ENCODE measurements around the gene ATR. TPM values are rescaled to one million over a fixed set of nuclear protein-coding genes. Genes with fewer than 3 reads are reported as not detected.

The ATR gene
- total RNA-seq, 1 experiment from 2014 or later, result 15.8 TPM

- Histone ChIP-seq H3K9ac (ENCODE audit: extremely low read depth, insufficient read length, low read length) (no peak overlapping the region), H4K5ac (ENCODE audit: insufficient read length, low read depth, low read length) (no peak overlapping the region), H4K20me1 (ENCODE audit: control insufficient read depth, insufficient read depth, insufficient read length) (no peaks in the 10 kb centered on the region), H3K4me1 (ENCODE audit: insufficient read depth, low read length) (no peaks in the 10 kb centered on the region), H3K27ac (ENCODE audit: insufficient read length, low read depth, low read length) (no peak overlapping the region), H2AFZ (ENCODE audit: low read length) (no peak overlapping the region), H2BK120ac (ENCODE audit: low read depth, low read length, poor library complexity, severe bottlenecking) (no peak overlapping the region), H2BK12ac (ENCODE audit: insufficient read length, low read depth, low read length) (no peak overlapping the region), H2AK5ac (ENCODE audit: insufficient read length, low read length) (no peak overlapping the region), H3K56ac (ENCODE audit: insufficient read length, low read depth, low read length) (no peak overlapping the region), H4K91ac (ENCODE audit: insufficient read length, low read depth, low read length) (no peak overlapping the region), H3T11ph (ENCODE audit: low read length) (no peak overlapping the region), H3K23ac (ENCODE audit: insufficient read length, low read depth, low read length) (no peak overlapping the region), H4K8ac (replicated peaks; ENCODE audit: insufficient read length, low read depth, low read length) (no peak overlapping the region), H3K23me2 (ENCODE audit: insufficient read length, low read depth, low read length, poor library complexity, severe bottlenecking) (no peaks in the 10 kb centered on the region), H2BK15ac (ENCODE audit: low read depth, low read length) (no peak overlapping the region), H3K18ac (ENCODE audit: insufficient read length, low read depth, low read length) (no peak overlapping the region), H3K14ac (ENCODE audit: insufficient read depth, low read length) (no peak overlapping the region), H2BK5ac (ENCODE audit: insufficient read length, low read length) (no peak overlapping the region), H3K79me1 (ENCODE audit: insufficient read depth, low read depth, low read length, poor library complexity, severe bottlenecking) (peaks cover 3% of the 10 kb centered on the region), H2BK20ac (ENCODE audit: low read depth, low read length, poor library complexity, severe bottlenecking) (no peak overlapping the region), H3K4me2 (ENCODE audit: insufficient read depth, insufficient read length, low read length) (no peak overlapping the region), H3K79me2 (ENCODE audit: insufficient read depth, low read length) (no peaks in the 10 kb centered on the region), H3K27me3 (ENCODE audit: insufficient read depth, low read length) (no peaks in the 10 kb centered on the region), H3K4ac (ENCODE audit: low read depth, low read length) (no peak overlapping the region), H3K9me3 (ENCODE audit: control insufficient read depth, low read depth, low read length) (no peaks in the 10 kb centered on the region)
- peaks cover 0 to 3% of the 10 kb centered on the region in 2 experiments; a peak in 1 of 4 replicates for H3K4me1 Mint-ChIP-seq
- no peak for DNase-seq
- no peaks in the 10 kb centered on the region for H3K9me3 Mint-ChIP-seq
- no peak for TF ChIP-seq CTCF (conservative IDR thresholded peaks at IDR 0.05)
- no peaks in the 10 kb centered on the region for H3K27me3 Mint-ChIP-seq (ENCODE audit: low read depth)
- peaks cover 0 to 11% (median 3%) of the 10 kb centered on the region in 3 experiments; a peak in 4 of 7 replicates for H3K36me3 Mint-ChIP-seq (ENCODE audit: insufficient read depth in 1 of 3, low read depth in 3 of 3)
- H3K4me3 Mint-ChIP-seq, result no peak overlapping the region
- no peak overlapping the region for H3K27ac Mint-ChIP-seq
Observed at GRCh38 chr3:142436951-142437585, 141.5 kb downstream of the ATR start.

Data from H9 (cell line).